HG02884 (cell line): ENCODE data around the gene CARHSP1.
"Not testable (repeated sequence)": the region's sequence is repeated elsewhere in the genome, so short reads cannot be mapped to it uniquely, and the experiment has no call there.

Experiments
- ATAC-seq: cut with Tn5 transposase; IDR thresholded peaks from one replicate; pipeline ENCODE4 v1.9.1; 2021; ENCODE audit warnings: mild to moderate bottlenecking, moderate library complexity; ENCODE audit not compliant: unreplicated experiment

CARHSP1 gene

DNA sequence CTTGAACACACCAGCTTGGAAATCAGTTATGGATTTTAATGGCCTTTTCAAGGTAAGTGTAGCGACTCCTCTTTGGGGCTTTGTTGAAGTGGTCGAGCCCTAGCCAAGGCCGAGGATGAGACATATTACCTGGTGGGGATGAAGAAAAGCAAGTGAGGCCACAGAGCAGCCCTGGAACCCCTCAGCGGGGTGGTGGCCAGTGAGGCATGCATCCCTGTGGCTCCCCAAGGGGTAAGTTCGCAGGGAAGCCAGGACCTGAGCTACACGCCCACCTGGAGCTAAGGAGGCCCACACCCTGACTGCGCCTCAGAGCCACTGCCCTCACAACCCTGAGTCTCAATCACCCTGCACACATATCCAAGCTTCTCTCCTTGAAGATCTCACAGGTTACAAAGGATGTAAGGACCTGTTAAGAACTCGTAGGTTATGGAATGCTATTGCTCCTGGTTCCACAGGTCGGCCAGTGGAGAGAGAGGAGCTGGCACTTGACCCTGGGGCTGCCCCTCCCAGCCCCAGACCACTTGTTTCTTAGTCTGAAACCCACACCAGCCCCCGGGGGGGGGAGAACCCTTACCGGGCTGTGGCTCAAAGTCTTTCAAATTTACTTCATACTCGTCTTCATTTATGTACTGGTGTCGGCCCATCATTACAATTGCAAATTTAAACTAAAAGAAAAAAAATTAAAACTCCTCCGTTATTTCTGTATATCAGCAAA lies 25.3 kb upstream of the CARHSP1 start:
- no peak for ATAC-seq

DNA sequence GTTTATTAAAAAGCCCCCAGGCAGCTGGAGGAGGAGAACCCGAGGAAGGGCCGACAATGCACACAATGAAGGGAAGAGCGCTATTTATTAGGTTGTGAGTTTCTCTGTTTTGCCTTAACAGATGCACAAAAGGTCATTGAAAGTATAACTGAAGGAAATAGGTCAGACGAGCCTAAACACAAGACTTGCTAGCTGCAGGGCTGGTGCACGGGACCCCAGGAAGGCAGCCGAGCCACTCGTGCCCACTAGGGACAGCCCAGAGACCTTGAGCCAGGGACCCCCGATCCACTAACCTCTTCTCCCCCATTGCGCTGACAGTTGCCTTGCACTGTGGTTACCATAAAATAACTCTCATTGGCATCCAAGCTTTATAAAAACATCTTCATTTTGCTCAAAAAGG lies 24.6 kb upstream of the CARHSP1 start:
- no peak for ATAC-seq

DNA sequence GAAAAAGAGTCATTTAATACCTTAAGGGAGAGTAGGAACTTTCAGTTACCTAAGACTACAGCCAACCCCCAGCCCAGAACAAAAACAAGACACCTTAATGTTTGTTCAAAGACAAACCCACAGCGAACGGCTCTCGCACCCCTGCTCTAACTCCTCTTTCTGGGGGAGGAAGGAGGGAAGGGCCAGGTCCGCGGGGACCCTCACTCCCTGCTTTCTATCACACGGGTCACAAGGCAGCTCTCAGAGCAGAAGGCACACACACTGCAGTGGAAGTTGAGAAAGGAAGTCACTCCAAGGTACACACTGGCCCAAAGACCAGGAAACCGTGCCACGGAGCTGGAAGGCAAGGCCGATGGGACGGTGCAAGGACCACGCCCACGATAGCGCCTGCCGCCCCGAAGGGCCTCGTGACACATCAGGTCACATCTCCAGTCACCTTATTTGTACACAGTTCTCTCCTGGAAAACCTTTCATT lies 23.3 kb upstream of the CARHSP1 start:
- peak; percentile 30 for ATAC-seq

DNA sequence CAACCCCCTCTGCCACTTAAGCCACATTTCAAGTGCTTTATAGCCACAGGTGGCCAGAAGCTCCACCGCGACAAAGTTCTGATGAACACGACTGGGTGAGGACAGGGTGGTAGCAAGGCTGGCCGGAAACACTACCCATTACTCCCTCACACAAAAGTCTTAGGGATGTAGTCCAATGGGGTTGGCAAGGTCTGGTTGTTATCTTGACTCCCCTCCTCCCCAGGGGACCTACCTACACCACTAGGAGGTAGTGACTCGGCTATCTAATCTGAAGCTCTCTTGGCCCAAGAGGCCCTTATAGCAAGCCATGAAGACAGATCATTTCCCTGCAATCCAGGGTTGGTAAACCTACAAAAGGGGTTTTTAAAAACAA lies 21.7 kb upstream of the CARHSP1 start:
- no peak for ATAC-seq

DNA sequence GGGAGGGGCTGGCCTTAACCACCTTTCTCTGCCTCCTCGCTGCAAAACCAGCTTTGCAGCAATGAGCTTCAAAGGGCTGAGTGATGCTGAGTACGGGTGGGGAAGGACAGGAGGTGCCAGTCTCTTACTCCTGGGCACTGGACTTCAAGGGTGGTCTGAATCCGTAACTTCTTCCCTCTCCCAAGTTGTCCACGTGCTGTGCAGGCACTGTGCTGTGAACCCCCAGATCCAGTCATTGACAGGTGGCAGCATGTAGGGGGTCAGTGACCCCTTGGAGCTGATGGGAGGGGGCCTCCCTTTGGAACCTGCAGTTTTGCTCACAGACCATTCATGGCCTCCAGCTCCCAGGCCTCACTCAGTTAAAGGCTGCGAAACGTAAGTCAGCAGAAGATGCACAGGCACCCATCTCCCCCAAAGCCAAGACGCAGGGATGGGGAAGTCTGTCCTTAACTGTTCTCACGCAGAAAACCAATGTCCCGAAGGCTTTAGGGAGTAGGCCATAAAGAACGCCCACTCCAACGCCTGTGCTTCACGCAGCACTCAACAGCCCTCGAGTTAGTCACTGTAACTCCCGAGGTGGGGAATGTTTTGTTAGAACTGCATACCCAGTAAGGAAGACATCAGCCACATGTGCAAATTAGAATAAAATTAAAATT lies 21.2 kb upstream of the CARHSP1 start:
- no peak for ATAC-seq

DNA sequence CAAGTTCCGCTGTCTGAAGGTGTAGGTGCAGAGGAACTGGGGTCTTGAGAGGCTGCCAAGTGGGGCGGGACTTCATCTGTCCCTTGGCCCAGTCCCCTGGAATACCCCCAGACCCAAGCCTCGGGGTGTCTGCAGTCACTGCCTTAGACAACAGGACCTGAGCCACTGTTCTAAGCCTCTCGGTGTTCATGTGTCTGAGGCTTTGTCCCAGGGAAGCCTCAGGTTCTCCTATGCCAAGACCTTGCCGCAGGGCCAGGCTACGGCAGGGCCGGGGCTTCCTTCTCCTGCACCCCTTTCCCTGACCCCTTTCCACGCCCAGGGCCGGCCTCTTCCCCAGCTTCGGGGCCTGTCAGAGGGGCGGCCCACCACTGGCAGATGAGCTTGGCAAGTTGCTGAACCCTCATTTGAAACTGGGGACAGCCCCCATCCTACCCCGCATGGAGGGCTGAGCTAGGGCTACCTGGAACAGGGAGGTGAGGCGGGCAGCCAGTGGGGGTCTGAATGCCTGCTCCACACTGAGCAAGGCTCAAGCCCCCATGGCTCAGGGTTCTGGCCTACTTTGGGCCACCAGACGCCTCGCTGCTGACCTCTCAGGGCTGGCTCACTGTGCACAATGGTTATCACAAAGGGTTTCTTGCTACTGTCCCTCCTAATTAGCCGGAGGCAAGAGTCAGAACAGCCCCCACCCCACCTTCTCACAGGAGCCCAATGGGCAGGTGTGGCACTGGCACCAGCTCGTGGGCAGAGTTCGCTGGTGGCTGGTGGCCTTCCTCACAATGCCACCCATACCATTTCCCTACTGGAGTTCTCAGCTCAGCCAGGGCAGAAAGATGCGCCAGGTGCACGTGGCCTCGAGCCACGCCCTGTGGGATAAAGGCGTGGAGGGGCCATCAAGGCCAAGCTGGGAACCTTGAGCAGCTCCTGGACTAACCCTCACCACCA lies 20.4 kb upstream of the CARHSP1 start:
- no peak for ATAC-seq

DNA sequence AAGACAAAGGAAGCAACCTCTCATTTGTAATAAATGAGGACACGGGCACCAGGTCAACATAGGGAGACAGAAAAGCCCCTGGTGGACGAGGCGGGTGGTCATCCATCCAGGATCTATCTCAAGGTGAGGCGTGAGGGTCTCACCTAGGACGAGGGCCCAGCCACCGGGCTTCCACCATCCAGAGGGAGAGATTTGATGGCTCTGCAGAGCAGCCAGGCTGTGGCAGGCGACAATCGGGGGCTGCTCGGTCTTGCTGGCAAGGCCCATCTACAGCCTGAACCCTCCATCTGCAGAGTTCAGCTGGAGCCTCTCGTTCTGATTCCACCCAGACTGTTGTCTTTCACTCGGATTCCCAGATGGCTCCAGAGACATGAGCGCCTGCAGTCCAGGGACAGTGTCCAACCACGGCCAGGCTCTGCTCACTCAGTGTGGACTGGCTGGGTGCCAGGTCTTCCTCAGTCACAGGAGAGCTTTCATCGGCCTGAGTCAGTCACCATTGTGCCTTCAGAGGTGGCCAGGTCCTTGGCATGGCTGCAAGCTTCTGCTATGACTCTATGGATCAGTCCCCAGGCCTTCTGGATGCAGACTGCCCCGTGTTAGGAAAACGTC lies 19.2 kb upstream of the CARHSP1 start:
- no peak for ATAC-seq

DNA sequence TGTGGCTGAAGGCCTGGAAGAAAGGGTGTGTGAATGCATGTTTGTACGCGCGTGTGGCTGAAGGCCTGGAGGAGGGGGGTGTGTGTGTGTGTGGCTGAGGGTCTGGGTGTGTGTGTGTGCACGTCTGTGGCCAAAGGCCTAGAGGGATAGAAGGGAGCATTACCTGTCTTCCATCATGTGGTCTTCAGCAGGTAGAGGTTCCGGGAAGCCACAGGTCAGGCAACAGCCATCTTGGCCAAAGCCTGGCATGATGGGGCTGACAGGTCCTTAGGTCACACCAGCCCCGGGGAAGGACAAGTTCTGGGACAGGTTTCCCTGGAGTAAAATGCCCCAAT lies 18.6 kb upstream of the CARHSP1 start:
- no peak for ATAC-seq

DNA sequence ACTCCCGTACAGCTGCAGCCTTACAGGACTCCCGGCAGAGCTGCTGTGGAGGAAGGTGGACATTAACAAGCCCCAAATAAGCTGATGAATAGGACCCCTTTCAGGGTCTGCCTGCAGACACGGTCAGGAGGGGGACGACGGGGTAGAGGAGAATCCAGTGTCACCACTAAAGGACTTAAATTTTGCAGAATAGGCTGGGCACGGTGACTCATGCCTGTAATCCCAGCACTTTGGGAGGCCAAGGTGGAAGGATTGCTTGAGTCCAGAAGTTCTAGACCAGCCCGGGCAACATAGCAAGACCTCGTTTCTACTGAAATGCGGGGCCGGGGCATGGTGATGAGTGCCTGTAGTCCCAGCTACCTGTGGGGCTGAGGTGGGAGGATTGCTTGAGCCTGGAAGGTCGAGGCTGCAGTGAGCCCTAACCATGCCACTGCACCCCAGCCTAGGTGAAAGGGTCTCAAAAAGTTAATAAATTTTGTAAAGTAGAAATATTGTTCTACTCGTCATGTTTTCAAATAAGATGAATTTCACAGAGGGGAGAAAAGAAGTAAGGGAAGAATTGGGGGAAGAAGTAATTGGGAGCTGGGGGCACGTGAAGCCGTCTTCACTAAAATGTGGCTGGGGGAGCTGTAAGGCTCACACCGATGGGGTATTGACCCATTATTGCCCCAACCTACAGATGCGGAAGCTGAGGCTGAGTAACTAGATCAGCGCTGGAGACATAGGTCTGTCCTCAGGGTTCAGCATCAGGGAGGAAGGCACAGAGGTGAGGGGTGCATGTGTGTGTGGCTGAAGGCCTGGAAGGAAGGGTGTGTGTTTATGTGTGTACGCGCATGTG lies 18.0 kb upstream of the CARHSP1 start:
- no peak for ATAC-seq

DNA sequence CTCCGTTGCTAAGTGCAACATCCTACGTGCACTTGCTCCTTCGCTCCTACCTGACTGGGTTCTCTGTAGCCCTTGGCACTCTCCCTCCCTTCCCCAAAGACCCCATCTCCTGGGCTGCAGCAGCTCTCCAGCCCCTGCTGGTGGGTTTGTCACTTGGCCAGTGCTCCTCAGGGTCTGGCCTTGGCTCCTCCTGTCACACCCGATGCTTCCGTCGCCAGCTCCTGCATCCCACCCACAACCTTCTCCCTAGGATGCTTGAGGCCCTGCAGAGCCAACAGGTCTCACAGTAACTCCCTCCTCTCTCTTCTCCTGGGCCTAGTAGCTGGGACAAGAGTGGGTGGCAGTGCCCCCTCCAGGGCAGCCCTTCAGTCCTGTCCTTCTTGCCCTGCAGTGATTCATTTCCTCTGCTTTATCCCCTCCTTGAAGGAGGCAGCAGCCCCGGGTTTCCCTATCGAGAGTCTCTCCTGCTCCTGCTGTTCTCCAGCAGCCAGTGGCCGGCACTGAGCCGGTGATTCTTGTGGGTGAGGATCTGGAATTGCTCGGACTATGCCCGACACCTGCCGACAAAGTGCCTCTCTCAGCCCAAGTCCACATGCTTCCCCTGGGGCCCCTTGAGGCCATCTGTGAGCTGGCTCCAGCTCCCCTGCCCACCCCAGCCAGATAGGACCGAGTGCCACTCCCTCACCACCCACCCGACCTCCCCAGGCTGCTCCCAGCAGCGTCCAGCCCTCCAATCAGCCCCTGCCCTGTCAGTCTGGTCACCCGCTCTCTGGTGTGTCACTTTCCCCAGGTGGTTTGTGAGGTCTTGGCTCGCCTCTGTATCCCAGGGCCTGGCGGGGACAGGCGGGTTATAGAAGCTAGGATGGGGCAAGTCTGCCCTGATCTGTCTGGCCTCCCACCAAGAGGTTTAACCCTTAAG lies 17.1 kb upstream of the CARHSP1 start:
- ATAC-seq: no peak

DNA sequence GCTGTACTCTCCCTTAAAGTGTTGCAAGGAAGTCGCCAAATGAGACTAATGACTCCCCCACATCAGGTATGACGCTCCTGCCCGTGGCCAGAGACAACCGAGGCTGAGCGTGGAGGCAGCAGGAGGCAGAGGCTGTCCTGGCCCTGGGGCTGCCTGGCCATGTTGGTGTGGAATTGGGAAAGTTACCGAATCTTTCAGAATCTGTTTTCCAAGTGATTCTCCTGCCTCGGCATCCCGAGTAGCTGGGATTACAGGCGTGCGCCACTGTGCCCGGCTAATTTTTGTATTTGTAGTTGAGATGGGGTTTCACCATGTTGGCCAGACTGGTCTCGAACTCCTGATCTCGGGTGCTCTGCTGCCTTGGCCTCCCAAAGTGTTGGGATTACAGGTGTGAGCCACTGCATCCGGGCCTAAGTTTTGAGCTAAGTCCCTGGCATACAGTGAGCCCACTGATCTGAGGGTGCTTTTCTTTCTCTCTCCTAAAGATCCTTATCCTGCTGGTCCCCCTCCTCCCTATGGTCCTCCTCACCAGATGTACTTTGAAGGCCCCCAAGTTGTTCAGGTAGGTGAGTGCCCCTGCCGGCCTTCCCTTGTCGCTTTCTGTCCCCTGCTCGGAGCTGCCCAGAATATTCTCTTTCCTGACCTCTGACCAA lies 14.0 kb upstream of the CARHSP1 start:
- no peak for ATAC-seq

DNA sequence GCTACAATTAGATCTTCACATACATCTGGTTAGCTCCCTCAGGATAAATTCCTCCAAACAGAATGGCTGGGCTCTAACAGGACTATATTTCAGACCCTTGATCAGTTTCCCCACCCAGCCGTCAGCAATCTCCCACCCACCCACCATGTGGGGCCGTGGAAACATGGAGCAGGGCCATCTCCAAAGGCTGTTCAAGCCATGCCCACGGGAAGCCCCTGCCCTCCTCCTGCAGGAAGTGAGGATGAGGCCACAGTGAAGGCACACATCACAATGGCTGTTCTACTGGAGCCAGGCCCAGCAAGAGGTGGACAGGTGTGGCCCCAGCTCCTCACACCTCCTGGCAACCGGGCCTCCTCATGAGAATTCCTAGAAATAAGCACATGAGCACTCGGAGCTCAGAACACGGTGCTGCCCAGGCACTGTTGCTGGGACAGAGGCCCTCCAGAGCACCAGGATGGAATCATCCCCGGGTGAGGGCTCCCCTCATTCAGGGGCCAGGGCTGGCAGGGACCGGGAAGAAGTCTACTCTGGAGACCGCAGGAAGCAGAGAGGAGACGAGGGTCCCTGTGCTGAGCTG lies 13.3 kb upstream of the CARHSP1 start, which contains the start of gene LITAFD:
LITAFD (plus strand) TSS at position 311 of the 577 bp plus-strand sequence. CDS start 2,005 bp downstream, outside the sequence.
- ATAC-seq: no peak

DNA sequence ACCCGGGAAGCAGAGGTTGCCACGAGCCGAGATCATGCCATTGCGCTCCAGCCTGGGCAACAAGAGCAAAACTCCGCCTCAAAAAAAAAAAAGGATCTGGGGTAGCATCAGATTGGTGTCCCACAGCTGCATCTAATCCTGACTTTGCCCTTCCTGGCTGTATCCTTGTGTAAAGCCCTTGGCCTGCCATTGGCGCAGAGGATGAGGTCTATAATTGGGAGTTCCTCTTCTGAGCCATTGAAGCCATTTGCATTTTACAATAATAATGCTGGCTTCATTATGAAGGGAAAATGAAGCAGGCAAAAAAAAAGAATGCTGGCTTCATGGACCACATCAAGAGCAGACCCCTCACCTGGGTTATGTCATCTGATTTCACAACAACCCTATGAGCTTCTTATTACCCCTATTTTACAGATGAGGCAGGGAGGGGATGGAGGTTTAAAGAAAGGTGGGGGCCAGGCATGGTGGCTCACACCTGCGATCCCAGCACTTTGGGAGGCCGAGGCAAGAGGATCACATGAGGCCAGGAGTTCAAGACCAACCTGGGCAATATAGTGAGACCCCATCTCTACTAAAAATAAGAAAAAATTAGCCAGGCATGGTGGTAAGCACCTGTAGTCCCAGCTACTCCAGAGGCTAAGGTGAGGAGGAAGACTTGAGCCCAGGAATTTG lies 12.2 kb upstream of the CARHSP1 start:
- ATAC-seq: no peak

DNA sequence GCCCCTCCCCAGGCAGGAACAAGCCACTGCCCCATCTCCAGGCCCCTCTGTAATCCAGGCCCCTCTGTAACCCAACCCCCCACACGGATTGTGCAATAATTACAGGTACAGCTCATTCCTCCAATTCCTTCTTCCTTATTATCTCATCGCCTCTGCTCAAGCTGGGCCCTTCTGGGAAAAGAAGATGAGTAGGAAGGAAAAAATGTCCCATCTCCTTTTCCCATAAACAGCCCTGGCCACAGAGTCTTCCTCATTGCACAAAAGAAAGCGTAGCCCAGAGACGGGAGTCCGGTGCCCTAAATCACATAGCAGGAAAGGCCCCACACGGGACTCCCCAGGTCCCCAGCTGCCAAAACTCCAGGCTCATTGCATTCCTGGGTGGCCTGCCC lies 9.7 kb upstream of the CARHSP1 start:
- no peak for ATAC-seq

DNA sequence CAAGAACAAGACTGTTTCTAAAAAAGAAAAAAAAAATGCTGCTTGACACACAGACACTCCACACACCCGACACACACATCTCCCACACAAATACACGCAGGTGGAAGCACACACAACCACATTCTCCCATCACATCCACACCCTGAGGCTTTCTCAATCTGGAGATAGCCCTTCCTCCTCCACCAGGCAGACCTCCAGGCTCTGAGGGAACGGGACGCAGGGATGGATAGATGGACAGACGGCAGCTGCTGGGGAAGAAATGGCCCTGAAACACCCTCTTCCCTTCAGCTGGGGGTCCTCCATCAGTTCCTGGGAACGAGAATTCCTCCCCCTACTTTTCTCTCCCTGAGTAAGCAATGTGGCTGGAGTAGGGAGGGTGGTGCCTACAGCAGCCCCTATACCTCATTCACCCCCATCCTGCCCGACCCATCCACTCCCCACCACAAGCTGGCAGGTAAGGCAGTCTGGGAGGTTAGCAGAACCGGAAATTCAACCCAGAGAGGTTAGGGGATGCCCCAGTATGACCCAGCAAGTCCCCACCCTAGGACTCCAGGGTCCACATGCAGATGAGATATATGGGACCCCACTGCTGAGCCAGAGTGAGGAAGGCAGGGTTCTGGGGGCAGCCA lies 9.2 kb upstream of the CARHSP1 start:
- ATAC-seq: no peak

DNA sequence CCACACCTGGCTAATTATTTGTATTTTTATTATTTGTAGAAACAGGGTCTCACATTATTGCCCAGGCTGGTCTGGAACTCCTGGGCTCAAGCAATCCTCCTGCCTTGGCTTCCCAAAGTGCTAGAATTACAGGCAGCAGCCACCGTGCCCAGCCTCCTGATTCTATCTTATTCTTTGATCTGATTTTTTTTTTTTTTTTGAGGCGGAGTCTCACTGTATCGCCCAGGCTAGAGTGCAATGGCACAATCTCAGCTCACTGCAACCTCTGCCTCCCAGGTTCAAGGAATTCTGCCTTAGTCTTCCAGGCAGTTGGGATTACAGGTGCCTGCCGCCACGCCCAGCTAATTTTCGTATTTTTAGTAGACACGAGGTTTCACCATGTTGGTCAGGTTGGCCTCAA lies 6.5 kb upstream of the CARHSP1 start:
- not testable (repeated sequence) for ATAC-seq

DNA sequence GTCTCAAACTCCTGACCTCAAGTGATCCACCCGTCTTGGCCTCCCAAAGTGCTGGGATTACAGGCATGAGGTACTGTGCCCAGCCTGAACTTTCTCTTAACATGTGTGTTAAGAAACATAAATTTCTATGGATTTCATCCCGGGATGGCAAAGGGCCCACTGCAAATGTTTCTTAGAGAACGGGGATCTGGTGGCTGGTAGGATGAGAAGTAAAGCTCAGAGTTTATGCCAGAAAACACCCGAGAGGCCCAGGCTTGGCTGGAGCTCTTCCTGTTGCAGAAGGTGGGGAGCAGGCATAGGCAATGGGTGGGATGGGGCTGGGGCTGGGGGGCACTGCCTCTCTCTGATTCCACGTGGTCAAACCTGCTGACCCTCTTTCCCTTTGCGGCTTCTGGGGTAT lies 5.6 kb upstream of the CARHSP1 start:
- no peak for ATAC-seq
